SK-N-SH (cell line): ENCODE results near the gene SRCIN1. TPM values are rescaled to one million over a fixed set of nuclear protein-coding genes. Genes with fewer than 3 reads are reported as not detected.

ENCODE experiments used
- CTCF ChIA-PET: fragments of 300-600, 350-600 bp; formaldehyde crosslinking; extraction: SDS; loops from one replicate; lab custom pipeline; 2021; lab: Yijun Ruan, JAX
- POLR2A ChIA-PET: fragments of 350-600 bp; sonication (Branson Sonifier 250); formaldehyde crosslinking; extraction: SDS; loops from one replicate; lab custom pipeline; 2020; ENCODE audit warnings: antibody characterized with exemption, inconsistent platforms; lab: Yijun Ruan, JAX
- DNase-seq: peaks from one replicate; pipeline ENCODE4 v3.0.0; 2012
- H2AFZ ChIP-seq: fragments of 200-600 bp; sonication (generic); 2 replicates; pipeline ENCODE4 v1.8.1; 2016; ENCODE audit warnings: antibody characterized with exemption, mild to moderate bottlenecking, low read depth
- H3F3A ChIP-seq: fragments of 200-600 bp; sonication (generic); replicated peaks from 2 replicates; pipeline ENCODE3; 2016; ENCODE audit warnings: antibody characterized with exemption, mild to moderate bottlenecking; ENCODE audit not compliant: insufficient read depth
- H3K27ac ChIP-seq, 2 experiments: fragments of 200-500 bp in 1 of 2; fragments of 200-600 bp in 1 of 2; sonication (Bioruptor generic) in 1 of 2; sonication (generic), shearing (Covaris generic) in 1 of 2; 2 replicates each; pipeline versions ENCODE4 v1.5.1 to v1.6.1; 2014 to 2016; ENCODE audit warnings: low read depth in 2 of 2, inconsistent platforms in 1 of 2, low read length in 1 of 2, mild to moderate bottlenecking in 1 of 2, mixed read lengths in 1 of 2
- H3K27me3 ChIP-seq: fragments of 200-600 bp; sonication (generic), shearing (Covaris generic); 2 replicates; pipeline ENCODE4 v1.6.1; 2016; ENCODE audit warnings: mixed run types; ENCODE audit not compliant: insufficient read depth
- H3K36me3 ChIP-seq, 2 experiments: fragments of 200-500 bp in 1 of 2; fragments of 200-600 bp in 1 of 2; sonication (Bioruptor generic) in 1 of 2; sonication (generic) in 1 of 2; replicated peaks in 1 of 2; 2 replicates each; pipeline versions ENCODE3 to v1.5.1; 2014 to 2016; ENCODE audit warnings: low read length in 1 of 2, mild to moderate bottlenecking in 1 of 2; ENCODE audit not compliant: insufficient read depth in 2 of 2, control insufficient read depth in 1 of 2
- H3K4me1 ChIP-seq, 2 experiments: fragments of 200-500 bp in 1 of 2; fragments of 200-600 bp in 1 of 2; sonication (Bioruptor generic) in 1 of 2; sonication (generic), shearing (Covaris generic) in 1 of 2; 2 replicates each; pipeline versions ENCODE4 v1.5.1 to v1.6.1; 2014 to 2016; ENCODE audit warnings: low read depth in 1 of 2, low read length in 1 of 2, mixed run types in 1 of 2; ENCODE audit not compliant: insufficient read depth in 2 of 2, control insufficient read depth in 1 of 2
- H3K4me2 ChIP-seq: fragments of 200-600 bp; sonication (generic), shearing (Covaris generic); 2 replicates; pipeline ENCODE4 v1.6.1; 2017; ENCODE audit warnings: mixed run types
- H3K4me3 ChIP-seq, 2 experiments: fragments of 200-500 bp in 1 of 2; fragments of 200-600 bp in 1 of 2; sonication (Bioruptor generic) in 1 of 2; sonication (generic), shearing (Covaris generic) in 1 of 2; 2 replicates each; pipeline versions ENCODE4 v1.5.1 to v1.8.1; 2014 to 2016; ENCODE audit warnings: low read depth in 2 of 2, inconsistent platforms in 1 of 2, low read length in 1 of 2, mild to moderate bottlenecking in 1 of 2, mixed read lengths in 1 of 2, moderate library complexity in 1 of 2
- H3K79me2 ChIP-seq: fragments of 200-600 bp; sonication (generic); 2 replicates; pipeline ENCODE4 v1.8.1; 2017; ENCODE audit warnings: mild to moderate bottlenecking; ENCODE audit not compliant: insufficient read depth
- H3K9ac ChIP-seq: fragments of 200-600 bp; sonication (generic); 2 replicates; pipeline ENCODE4 v1.6.1; 2017; ENCODE audit warnings: mixed run types
- H3K9me2 ChIP-seq: fragments of 200-600 bp; sonication (generic); 2 replicates; pipeline ENCODE4 v1.6.1; 2017; ENCODE audit warnings: mixed run types
- H3K9me3 ChIP-seq: fragments of 200-600 bp; sonication (generic); 2 replicates; pipeline ENCODE4 v1.6.1; 2017; ENCODE audit warnings: mixed run types, mild to moderate bottlenecking, moderate library complexity
- H4K20me1 ChIP-seq: fragments of 200-600 bp; sonication (generic); 2 replicates; pipeline ENCODE4 v1.6.1; 2017; ENCODE audit warnings: mild to moderate bottlenecking, mixed run types; ENCODE audit not compliant: insufficient read depth
- CHD2 ChIP-seq: fragments of 150-350 bp; IDR thresholded peaks from 2 replicates; pipeline ENCODE4 v1.6.1; 2018; ENCODE audit warnings: low read length; ENCODE audit not compliant: partially characterized antibody
- ELF1 ChIP-seq: IDR thresholded peaks from 2 replicates; pipeline ENCODE4 v1.4.0; 2012
- EP300 ChIP-seq, 2 experiments: IDR thresholded peaks; 2 replicates each; pipeline versions ENCODE4 v1.4.0 to v1.6.1; 2012; ENCODE audit warnings: borderline replicate concordance in 1 of 2, low read depth in 1 of 2, low read length in 1 of 2
- EZH2phosphoT487 ChIP-seq: fragments of 200-600 bp; sonication (generic); IDR thresholded peaks from 2 replicates; pipeline ENCODE4 v1.6.1; 2017; ENCODE audit warnings: low read depth, mixed run types, mild to moderate bottlenecking, antibody characterized with exemption, moderate library complexity, borderline replicate concordance
- FOSL2 ChIP-seq: IDR thresholded peaks from 2 replicates; pipeline ENCODE4 v1.4.0; 2012; ENCODE audit warnings: low read depth, mild to moderate bottlenecking, moderate library complexity, borderline replicate concordance
- FOXM1 ChIP-seq: IDR thresholded peaks from 2 replicates; pipeline ENCODE4 v1.4.0; 2012; ENCODE audit warnings: low read depth, mild to moderate bottlenecking
- GABPA ChIP-seq: IDR thresholded peaks from 2 replicates; pipeline ENCODE4 v1.4.0; 2012; ENCODE audit warnings: low read depth, mild to moderate bottlenecking
- GATA2 ChIP-seq: sonication (generic); formaldehyde crosslinking; IDR thresholded peaks from 2 replicates; pipeline ENCODE4 v1.5.0; 2020; ENCODE audit warnings: mild to moderate bottlenecking, missing genetic modification reagents
- JUND ChIP-seq: IDR thresholded peaks from 2 replicates; pipeline ENCODE4 v1.4.0; 2012
- MAX ChIP-seq: IDR thresholded peaks from 2 replicates; pipeline ENCODE4 v1.4.0; 2012; ENCODE audit warnings: low read depth
- MEF2A ChIP-seq: IDR thresholded peaks from 2 replicates; pipeline ENCODE4 v1.4.0; 2012; ENCODE audit warnings: low read depth, borderline replicate concordance
- NFIC ChIP-seq: IDR thresholded peaks from 2 replicates; pipeline ENCODE4 v1.4.0; 2012; ENCODE audit warnings: borderline replicate concordance
- NRF1 ChIP-seq: IDR thresholded peaks from 2 replicates; pipeline ENCODE4 v1.6.1; 2012; ENCODE audit warnings: low read depth, mild to moderate bottlenecking, low read length
- RAD21 ChIP-seq: IDR thresholded peaks from 2 replicates; pipeline ENCODE4 v1.6.1; 2012; ENCODE audit warnings: mild to moderate bottlenecking, low read length
- RCOR1 ChIP-seq: fragments of 150-350 bp; IDR thresholded peaks from 2 replicates; pipeline ENCODE4 v1.6.1; 2017; ENCODE audit warnings: antibody characterized with exemption, low read length
- REST ChIP-seq: IDR thresholded peaks from 2 replicates; pipeline ENCODE4 v1.6.1; 2012; ENCODE audit warnings: mild to moderate bottlenecking, low read depth, low read length, moderate library complexity
- SIN3A ChIP-seq: IDR thresholded peaks from 2 replicates; pipeline ENCODE4 v1.6.1; 2012; ENCODE audit warnings: low read depth, mild to moderate bottlenecking, low read length, moderate library complexity, borderline replicate concordance
- SMC3 ChIP-seq: IDR thresholded peaks from 2 replicates; pipeline ENCODE4 v1.6.1; 2012; ENCODE audit warnings: low read depth, low read length, improper control_type of control experiment
- TAF1 ChIP-seq: IDR thresholded peaks from 2 replicates; pipeline ENCODE4 v1.6.1; 2012; ENCODE audit warnings: low read depth, mild to moderate bottlenecking, low read length, moderate library complexity, borderline replicate concordance
- TCF12 ChIP-seq: IDR thresholded peaks from 2 replicates; pipeline ENCODE4 v1.4.0; 2012
- TEAD4 ChIP-seq: IDR thresholded peaks from 2 replicates; pipeline ENCODE4 v1.4.0; 2012; ENCODE audit warnings: mild to moderate bottlenecking, borderline replicate concordance; ENCODE audit not compliant: insufficient read depth
- YY1 ChIP-seq: IDR thresholded peaks from 2 replicates; pipeline ENCODE4 v1.4.0; 2012; ENCODE audit warnings: low read depth, mild to moderate bottlenecking
- WGBS: methylation state at CpG from one replicate; pipeline ENCODE4 v1.1.6; 2017; ENCODE audit warnings: low lambda C conversion rate; 5-methylcytosine and 5-hydroxymethylcytosine counted together
- polyA plus RNA-seq, 3 experiments: library from polyadenylated mRNA; depleted of rRNA; stranded (reverse); fragments of >200 nt; gene quantifications; 2 replicates each; pipeline ENCODE4 v1.2.3, GENCODE V29; 2012
- TF ChIP-seq, protein P1 (sequence below): fragments of 150-350 bp; IDR thresholded peaks from 2 replicates; pipeline ENCODE4 v1.6.1; 2016; ENCODE audit warnings: mild to moderate bottlenecking, low read depth, low read length
- TF ChIP-seq, protein P2 (sequence below): IDR thresholded peaks from 2 replicates; pipeline ENCODE4; 2012

Gene SRCIN1
- polyA plus RNA-seq, 1 of the 3 experiments (the other 2 are of a cell fraction), result 1.0 TPM

GRCh38 chr17:38637951-38638350 is 32.2 kb upstream of the SRCIN1 start:
- no peak overlapping the region for H3K4me3 ChIP-seq
- TF ChIP-seq RCOR1 (no peak), GATA2 (no peak), TEAD4 (no peak), EP300 (IDR thresholded peaks at IDR 0.05; ENCODE audit: borderline replicate concordance in 1 of 2, low read depth in 1 of 2, low read length in 1 of 2) (no peak), YY1 (no peak), ELF1 (no peak), FOXM1 (no peak), CHD2 (no peak), RAD21 (no peak), NFIC (no peak), TCF12 (no peak)
- TF ChIP-seq, protein P1, sequence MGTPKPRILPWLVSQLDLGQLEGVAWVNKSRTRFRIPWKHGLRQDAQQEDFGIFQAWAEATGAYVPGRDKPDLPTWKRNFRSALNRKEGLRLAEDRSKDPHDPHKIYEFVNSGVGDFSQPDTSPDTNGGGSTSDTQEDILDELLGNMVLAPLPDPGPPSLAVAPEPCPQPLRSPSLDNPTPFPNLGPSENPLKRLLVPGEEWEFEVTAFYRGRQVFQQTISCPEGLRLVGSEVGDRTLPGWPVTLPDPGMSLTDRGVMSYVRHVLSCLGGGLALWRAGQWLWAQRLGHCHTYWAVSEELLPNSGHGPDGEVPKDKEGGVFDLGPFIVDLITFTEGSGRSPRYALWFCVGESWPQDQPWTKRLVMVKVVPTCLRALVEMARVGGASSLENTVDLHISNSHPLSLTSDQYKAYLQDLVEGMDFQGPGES, result no peak
- H3K36me3 ChIP-seq, result no peaks in the 10 kb centered on the region
- no peaks in the 10 kb centered on the region for H3K9me2 ChIP-seq
- ChIA-PET POLR2A (no interaction called here), CTCF (interaction anchor here (1.5 to 4.8 kb wide), 2 partner anchors 26 to 32 kb away, joined by 4 to 18 read pairs; partner anchors contain the start of gene SRCIN1)
- no peaks in the 10 kb centered on the region for H3K4me1 ChIP-seq
- no peak overlapping the region for H3K9ac ChIP-seq
- H4K20me1 ChIP-seq, result no peaks in the 10 kb centered on the region
- no peaks in the 10 kb centered on the region for H3K9me3 ChIP-seq
- no peak overlapping the region for H3K27ac ChIP-seq
- no peak overlapping the region for H3K4me2 ChIP-seq
- DNase-seq, result no peak
- WGBS, result 63% methylated on average over 4 of the region's 4 CpGs
- H2AFZ ChIP-seq, result no peak overlapping the region
- H3K27me3 ChIP-seq, result no peaks in the 10 kb centered on the region
- no peaks in the 10 kb centered on the region for H3K79me2 ChIP-seq
- H3F3A ChIP-seq, result no peaks in the 10 kb centered on the region

- 83% methylated on average over 9 of the region's 9 CpGs for WGBS
- no peaks in the 10 kb centered on the region for H3F3A ChIP-seq
- H3K9me3 ChIP-seq, result no peaks in the 10 kb centered on the region
- H3K27ac ChIP-seq, result no peak overlapping the region
- H3K79me2 ChIP-seq, result no peaks in the 10 kb centered on the region
- no peak for DNase-seq
- H4K20me1 ChIP-seq, result no peaks in the 10 kb centered on the region
- POLR2A ChIA-PET, result no interaction called here
- no peak overlapping the region for H3K4me2 ChIP-seq
- H3K4me1 ChIP-seq, result no peaks in the 10 kb centered on the region
- H3K9ac ChIP-seq, result no peak overlapping the region
- H3K4me3 ChIP-seq, result no peak overlapping the region
- H2AFZ ChIP-seq, result no peak overlapping the region
- H3K27me3 ChIP-seq, result no peaks in the 10 kb centered on the region
- no peaks in the 10 kb centered on the region for H3K36me3 ChIP-seq
- H3K9me2 ChIP-seq, result no peaks in the 10 kb centered on the region
- CTCF ChIA-PET, result interaction anchor here (4.8 kb wide), 1 partner anchor 30 kb away, joined by 18 read pairs; the partner anchor contains the start of gene SRCIN1
- no peak for TF ChIP-seq SIN3A
- no peak for TF ChIP-seq NRF1
- no peak for TF ChIP-seq MEF2A
- TF ChIP-seq, protein P2, sequence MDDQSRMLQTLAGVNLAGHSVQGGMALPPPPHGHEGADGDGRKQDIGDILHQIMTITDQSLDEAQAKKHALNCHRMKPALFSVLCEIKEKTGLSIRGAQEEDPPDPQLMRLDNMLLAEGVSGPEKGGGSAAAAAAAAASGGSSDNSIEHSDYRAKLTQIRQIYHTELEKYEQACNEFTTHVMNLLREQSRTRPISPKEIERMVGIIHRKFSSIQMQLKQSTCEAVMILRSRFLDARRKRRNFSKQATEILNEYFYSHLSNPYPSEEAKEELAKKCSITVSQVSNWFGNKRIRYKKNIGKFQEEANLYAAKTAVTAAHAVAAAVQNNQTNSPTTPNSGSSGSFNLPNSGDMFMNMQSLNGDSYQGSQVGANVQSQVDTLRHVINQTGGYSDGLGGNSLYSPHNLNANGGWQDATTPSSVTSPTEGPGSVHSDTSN, result no peak
- TF ChIP-seq EP300 (IDR thresholded peaks at IDR 0.05; ENCODE audit: borderline replicate concordance in 1 of 2, low read depth in 1 of 2, low read length in 1 of 2), result no peak
- TF ChIP-seq TAF1, result no peak
- TF ChIP-seq TEAD4, result no peak
- no peak for TF ChIP-seq SMC3
- TF ChIP-seq GATA2, result no peak
- no peak for TF ChIP-seq REST
- TF ChIP-seq FOSL2, result no peak
- no peak for TF ChIP-seq YY1
- no peak for TF ChIP-seq JUND
- no peak for TF ChIP-seq EZH2phosphoT487
- TF ChIP-seq FOXM1, result no peak
- no peak for TF ChIP-seq GABPA
- no peak for TF ChIP-seq MAX
These were observed 30.3 kb upstream of the SRCIN1 start for GRCh38 chr17:38636054-38636453.
